ENCODE measurements around the gene THAP8. TPM values are rescaled to one million over a fixed set of nuclear protein-coding genes. Genes with fewer than 3 reads are reported as not detected.

THAP8 gene
- polyA plus RNA-seq, 2 of the 4 experiments (the other 2 are of a cell fraction) = 3.1 to 7.5 TPM

DNA sequence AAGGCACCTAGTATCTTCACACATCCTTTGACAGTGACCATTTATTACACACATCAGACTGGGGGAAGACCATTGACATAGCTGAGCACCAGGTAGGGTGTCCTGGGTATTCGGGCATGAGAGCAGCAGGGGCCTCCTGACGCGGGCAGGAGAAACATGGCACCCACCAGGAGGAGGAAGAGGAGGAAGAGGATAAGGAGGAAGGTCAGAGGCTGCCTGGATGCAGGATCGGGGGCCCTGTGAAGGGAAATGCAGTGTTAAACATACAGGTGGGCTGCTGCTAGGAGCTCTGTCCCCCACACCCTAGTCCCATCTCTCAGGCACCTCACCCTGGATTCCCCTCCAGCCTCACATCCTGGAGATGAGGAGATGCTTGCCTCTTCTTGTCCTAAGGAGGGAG lies 50.8 kb downstream of the THAP8 start:
- ChIA-PET POLR2A (interaction anchor here (1.0 to 1.7 kb wide), 1 partner anchor 11 kb away, joined by 3 to 5 read pairs; the partner anchor contains the start of gene ALKBH6), CTCF (interaction anchor here (1.0 to 2.8 kb wide), 5 partner anchors 9 to 58 kb away, joined by 3 to 9 read pairs (median 7); partner anchors contain the start of gene ALKBH6)
- WGBS (ENCODE audit: missing lambda C conversion rate) = 89% methylated on average over 4 of the region's 4 CpGs
- H3K4me1 ChIP-seq = peaks cover 11% of the 10 kb centered on the region
- DNase-seq (ENCODE audit: low read depth in 1 of 2, low spot score in 1 of 2) (no peak), ATAC-seq (no peak), FAIRE-seq (peak; percentile 7)
- H3K4me2 ChIP-seq = no peak overlapping the region
- H3K27ac ChIP-seq = no peak overlapping the region
- TF ChIP-seq SMC3 (IDR thresholded peaks at IDR 0.05) (no peak), BHLHE40 (IDR thresholded peaks at IDR 0.05; ENCODE audit: low read depth, low read length) (no peak), ZC3H11A (IDR thresholded peaks at IDR 0.05) (no peak), HOXB5 (CRISPR knock-in tag; IDR thresholded peaks at IDR 0.05) (no peak), MYC (IDR thresholded peaks at IDR 0.05; ENCODE audit: borderline replicate concordance, low read length) (no peak), FOSL2 (IDR thresholded peaks at IDR 0.05) (no peak), FOSL2 (CRISPR knock-in tag; IDR thresholded peaks at IDR 0.05) (no peak), TP53 (CRISPR knock-in tag; IDR thresholded peaks at IDR 0.05) (no peak), CHD4 (IDR thresholded peaks at IDR 0.05; ENCODE audit: borderline replicate concordance) (no peak), RNF2 (IDR thresholded peaks at IDR 0.05; ENCODE audit: borderline replicate concordance, low read depth) (no peak)
- TF ChIP-seq, protein P1, sequence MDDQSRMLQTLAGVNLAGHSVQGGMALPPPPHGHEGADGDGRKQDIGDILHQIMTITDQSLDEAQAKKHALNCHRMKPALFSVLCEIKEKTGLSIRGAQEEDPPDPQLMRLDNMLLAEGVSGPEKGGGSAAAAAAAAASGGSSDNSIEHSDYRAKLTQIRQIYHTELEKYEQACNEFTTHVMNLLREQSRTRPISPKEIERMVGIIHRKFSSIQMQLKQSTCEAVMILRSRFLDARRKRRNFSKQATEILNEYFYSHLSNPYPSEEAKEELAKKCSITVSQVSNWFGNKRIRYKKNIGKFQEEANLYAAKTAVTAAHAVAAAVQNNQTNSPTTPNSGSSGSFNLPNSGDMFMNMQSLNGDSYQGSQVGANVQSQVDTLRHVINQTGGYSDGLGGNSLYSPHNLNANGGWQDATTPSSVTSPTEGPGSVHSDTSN (IDR thresholded peaks at IDR 0.05) = no peak
- TF ChIP-seq, protein P2, sequence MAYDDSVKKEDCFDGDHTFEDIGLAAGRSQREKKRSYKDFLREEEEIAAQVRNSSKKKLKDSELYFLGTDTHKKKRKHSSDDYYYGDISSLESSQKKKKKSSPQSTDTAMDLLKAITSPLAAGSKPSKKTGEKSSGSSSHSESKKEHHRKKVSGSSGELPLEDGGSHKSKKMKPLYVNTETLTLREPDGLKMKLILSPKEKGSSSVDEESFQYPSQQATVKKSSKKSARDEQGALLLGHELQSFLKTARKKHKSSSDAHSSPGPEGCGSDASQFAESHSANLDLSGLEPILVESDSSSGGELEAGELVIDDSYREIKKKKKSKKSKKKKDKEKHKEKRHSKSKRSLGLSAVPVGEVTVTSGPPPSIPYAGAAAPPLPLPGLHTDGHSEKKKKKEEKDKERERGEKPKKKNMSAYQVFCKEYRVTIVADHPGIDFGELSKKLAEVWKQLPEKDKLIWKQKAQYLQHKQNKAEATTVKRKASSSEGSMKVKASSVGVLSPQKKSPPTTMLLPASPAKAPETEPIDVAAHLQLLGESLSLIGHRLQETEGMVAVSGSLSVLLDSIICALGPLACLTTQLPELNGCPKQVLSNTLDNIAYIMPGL (CRISPR knock-in tag; IDR thresholded peaks at IDR 0.05; ENCODE audit: borderline replicate concordance) = no peak
- no peak overlapping the region for H3K4me3 ChIP-seq
- H3K9me3 ChIP-seq = no peaks in the 10 kb centered on the region

DNA sequence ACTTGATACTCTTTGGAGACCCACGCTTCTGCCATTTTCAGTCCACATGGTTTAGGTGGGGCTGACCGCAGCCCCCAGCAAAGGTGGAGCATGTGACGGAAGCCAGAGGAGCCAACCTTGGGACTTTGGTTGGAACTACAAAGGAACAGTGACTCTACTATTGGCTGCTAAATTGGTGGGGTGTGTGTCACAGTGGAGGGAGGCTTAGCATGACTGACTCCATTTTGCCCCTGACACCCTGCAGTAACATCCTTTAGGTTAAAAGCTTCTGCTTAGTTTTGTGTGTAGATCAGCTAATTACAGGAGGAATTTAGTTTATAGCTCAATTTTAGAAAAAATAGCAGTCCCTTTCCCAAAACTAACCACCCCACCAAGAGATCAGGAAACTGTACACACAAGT lies 52.5 kb downstream of the THAP8 start:
- no peaks in the 10 kb centered on the region for H3K9me3 ChIP-seq
- peak; percentile 80 for FAIRE-seq
- no peak overlapping the region for H3K27ac ChIP-seq
- WGBS (ENCODE audit: missing lambda C conversion rate) = 91% methylated on average over 3 of the region's 3 CpGs
- peaks cover 13% of the 10 kb centered on the region for H3K4me1 ChIP-seq
- no peak for DNase-seq (ENCODE audit: low read depth in 1 of 2, low spot score in 1 of 2)
- CTCF ChIA-PET = interaction anchor here (0.8 to 2.3 kb wide), 6 partner anchors 10 to 60 kb away, joined by 3 to 7 read pairs (median 4); partner anchors contain the start of gene THAP8
- H3K4me2 ChIP-seq = no peak overlapping the region
- H3K4me3 ChIP-seq = no peak overlapping the region
- TF ChIP-seq EHMT2 (IDR thresholded peaks at IDR 0.05; ENCODE audit: low read depth) (no peak), TP53 (CRISPR knock-in tag; IDR thresholded peaks at IDR 0.05) (0 out of 2 replicates have a peak, but pooled peaks have one; percentile 23), EHF (CRISPR knock-in tag; IDR thresholded peaks at IDR 0.05) (peak; percentile 57; the same call in 1 of the 2 replicates)
- ATAC-seq = no peak
- POLR2A ChIA-PET = interaction anchor here (1.7 kb wide), 1 partner anchor 12 kb away, joined by 5 read pairs; the partner anchor contains the start of gene ALKBH6

DNA sequence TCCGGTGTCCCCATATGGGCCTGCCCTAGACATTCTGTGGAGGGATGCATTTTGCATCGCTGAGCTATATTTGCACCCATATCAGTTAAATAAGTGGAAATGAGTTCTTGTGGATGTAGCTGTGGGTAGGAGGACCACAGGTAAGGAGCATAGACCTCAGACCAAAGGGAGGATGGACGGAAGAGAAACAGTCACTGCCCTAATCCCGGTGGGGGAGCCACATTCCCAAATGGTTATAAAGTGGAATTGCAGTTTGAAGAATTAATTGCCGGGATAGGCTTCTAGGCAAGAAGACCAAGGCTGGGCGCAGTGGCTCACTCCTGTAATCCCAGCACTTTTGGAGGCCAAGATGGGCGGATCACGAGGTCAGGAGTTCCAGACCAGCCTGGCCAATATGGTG lies 57.3 kb downstream of the THAP8 start:
- ChIA-PET POLR2A (interaction anchor here (1.1 kb wide), 1 partner anchor 17 kb away, joined by 3 read pairs; the partner anchor contains the start of gene ALKBH6), CTCF (interaction anchor here (1.1 to 4.9 kb wide), 16 partner anchors 10 to 174 kb away, joined by 3 to 15 read pairs (median 4); no protein-coding TSS in a partner anchor)
- no peak overlapping the region for H3K27ac ChIP-seq
- FAIRE-seq = peak; percentile 84
- ATAC-seq = no peak
- H3K4me2 ChIP-seq = peak overlapping the region; percentile 83
- TF ChIP-seq, protein P1 (IDR thresholded peaks at IDR 0.05) = no peak
- TF ChIP-seq HOXB5 (CRISPR knock-in tag; IDR thresholded peaks at IDR 0.05) (no peak), MYC (IDR thresholded peaks at IDR 0.05; ENCODE audit: borderline replicate concordance, low read length) (no peak), RFX5 (IDR thresholded peaks at IDR 0.05) (no peak), ZNF302 (CRISPR knock-in tag; IDR thresholded peaks at IDR 0.05) (no peak), RNF2 (IDR thresholded peaks at IDR 0.05; ENCODE audit: borderline replicate concordance, low read depth) (no peak), NR3C1 (IDR thresholded peaks at IDR 0.05) (no peak), EP300 (IDR thresholded peaks at IDR 0.05) (no peak), ZSCAN20 (CRISPR knock-in tag; IDR thresholded peaks at IDR 0.05) (no peak), EHMT2 (IDR thresholded peaks at IDR 0.05; ENCODE audit: low read depth) (no peak), CEBPB (IDR thresholded peaks at IDR 0.05) (no peak), POLR2A (IDR thresholded peaks at IDR 0.05; ENCODE audit: low read length) (no peak), SMC3 (IDR thresholded peaks at IDR 0.05) (no peak)
- TF ChIP-seq, protein P3, sequence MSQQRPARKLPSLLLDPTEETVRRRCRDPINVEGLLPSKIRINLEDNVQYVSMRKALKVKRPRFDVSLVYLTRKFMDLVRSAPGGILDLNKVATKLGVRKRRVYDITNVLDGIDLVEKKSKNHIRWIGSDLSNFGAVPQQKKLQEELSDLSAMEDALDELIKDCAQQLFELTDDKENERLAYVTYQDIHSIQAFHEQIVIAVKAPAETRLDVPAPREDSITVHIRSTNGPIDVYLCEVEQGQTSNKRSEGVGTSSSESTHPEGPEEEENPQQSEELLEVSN (IDR thresholded peaks at IDR 0.05; ENCODE audit: borderline replicate concordance, low read depth) = no peak
- WGBS (ENCODE audit: missing lambda C conversion rate) = 88% methylated on average over 8 of the region's 8 CpGs
- H3K9me3 ChIP-seq = no peaks in the 10 kb centered on the region
- DNase-seq (ENCODE audit: low read depth in 1 of 2, low spot score in 1 of 2) = no peak
- no peak overlapping the region for H3K4me3 ChIP-seq
- peaks cover 26% of the 10 kb centered on the region for H3K4me1 ChIP-seq

Measured in A549 (cell line).